PC-9 (cell line): ENCODE data around the gene TBXT.

Source experiments
- CTCF ChIP-seq: fragments of 200-600 bp; sonication (generic); conservative IDR thresholded peaks from 2 replicates; pipeline ENCODE4 v1.6.1; 2017; ENCODE audit warnings: mixed run types, antibody characterized with exemption, mild to moderate bottlenecking, moderate library complexity
- EZH2 ChIP-seq: fragments of 200-600 bp; sonication (generic); IDR thresholded peaks from 2 replicates; pipeline ENCODE4 v1.8.0; 2017; ENCODE audit warnings: antibody characterized with exemption, low read depth

- TF ChIP-seq CTCF, result no peak
- no peak for TF ChIP-seq EZH2
These were observed 4.9 kb upstream of the TBXT start for GRCh38 chr6:166172546-166172945.
